SK-N-MC (cell line): ENCODE measurements around the gene LRMDA.

Experiments used
- EZH2 ChIP-seq: fragments of 200-600 bp; sonication (generic); IDR thresholded peaks from one replicate; pipeline ENCODE4 v1.6.1; 2017; ENCODE audit warnings: antibody characterized with exemption
- FOXP2 ChIP-seq: optimal IDR thresholded peaks from 2 replicates; pipeline ENCODE3; 2011; ENCODE audit warnings: mild to moderate bottlenecking, moderate library complexity; ENCODE audit not compliant: insufficient read depth; ENCODE audit errors: extremely low read length, control extremely low read depth
- POLR2AphosphoS5 ChIP-seq: IDR thresholded peaks from 2 replicates; pipeline ENCODE4 v1.6.1; 2012; ENCODE audit warnings: mild to moderate bottlenecking, low read depth, low read length, borderline replicate concordance

GRCh38 chr10:75736151-75736640 is 304.8 kb downstream of the LRMDA start:
- no peak for TF ChIP-seq POLR2AphosphoS5
- no peak for TF ChIP-seq EZH2
- TF ChIP-seq FOXP2: no peak
